Fibroblast of skin of right biceps (primary cell): Measurements from ENCODE around the gene TNFRSF12A.

ENCODE experiments used
- DNase-seq: peaks from one replicate; pipeline ENCODE4 v3.0.0-alpha.2; 2013

Gene TNFRSF12A

GRCh38 chr16:3020247-3020603 is at the start of gene TNFRSF12A:
Gene TNFRSF12A, plus strand, starts transcription at chr16:3020368. Its CDS starts 30 bp downstream, at chr16:3020398.
- peak; percentile 87 for DNase-seq

DNA sequence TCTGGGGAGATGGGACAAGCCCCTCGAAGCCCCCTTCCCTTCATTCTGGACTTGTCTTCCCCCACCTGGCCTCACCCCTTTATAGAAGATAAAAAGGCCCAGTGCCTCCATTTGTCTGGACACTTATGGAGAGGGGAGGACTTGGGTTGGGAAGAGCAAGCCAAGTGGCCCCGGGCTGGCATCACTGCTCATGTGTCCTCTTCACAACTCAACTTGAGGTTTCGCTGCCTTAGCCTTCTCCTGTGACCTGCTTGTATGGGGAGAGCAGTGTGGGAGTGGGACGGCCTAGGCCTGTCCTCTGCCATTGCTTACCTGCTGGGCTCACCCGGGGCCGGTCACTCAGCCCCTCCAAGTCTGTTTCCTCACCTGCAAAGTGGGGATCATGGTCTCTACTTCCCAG is 49.6 kb upstream of the TNFRSF12A start:
- no peak for DNase-seq

- DNase-seq: no peak
Measured at GRCh38 chr16:2971134-2971984, 48.8 kb upstream of the TNFRSF12A start.

GRCh38 chr16:2971985-2972784 is 48.0 kb upstream of the TNFRSF12A start:
- no peak for DNase-seq

- no peak for DNase-seq
Measured at GRCh38 chr16:2973093-2973492, 47.1 kb upstream of the TNFRSF12A start.

DNA sequence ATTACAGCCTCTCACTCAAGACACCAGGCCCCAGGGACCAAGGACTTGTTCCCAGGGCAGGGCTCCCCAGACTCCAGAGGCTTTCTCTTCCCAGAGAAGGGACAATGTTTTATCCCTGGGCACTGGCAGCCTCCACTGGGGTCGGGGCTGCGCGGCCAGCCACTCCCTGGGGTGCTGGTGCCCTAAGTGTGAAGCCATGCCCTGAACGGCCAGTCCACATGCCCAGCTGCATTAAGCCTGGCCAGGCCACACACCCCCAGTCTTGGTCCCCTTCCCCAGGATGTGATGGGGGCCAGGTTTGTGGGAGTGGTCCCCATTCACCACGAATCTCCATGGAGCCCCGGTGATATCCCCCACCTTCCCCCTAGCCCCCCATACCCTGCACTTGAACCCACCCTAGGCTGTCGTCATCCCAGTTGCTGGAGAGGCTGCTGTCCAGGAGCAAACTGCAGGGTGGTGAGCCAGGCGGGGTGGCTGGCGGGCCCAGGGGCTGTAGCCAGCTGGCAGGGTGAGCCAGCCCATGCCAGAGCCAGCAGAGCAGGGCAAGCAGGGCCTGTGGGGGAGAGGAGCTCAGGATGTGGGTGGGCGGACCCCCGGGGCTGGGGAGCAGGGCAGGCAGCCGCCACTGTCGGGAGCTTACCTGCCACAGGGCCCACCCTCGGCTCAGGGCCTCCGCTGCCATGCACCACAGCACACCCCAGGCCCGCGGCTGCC is 46.4 kb upstream of the TNFRSF12A start:
- DNase-seq: no peak

DNA sequence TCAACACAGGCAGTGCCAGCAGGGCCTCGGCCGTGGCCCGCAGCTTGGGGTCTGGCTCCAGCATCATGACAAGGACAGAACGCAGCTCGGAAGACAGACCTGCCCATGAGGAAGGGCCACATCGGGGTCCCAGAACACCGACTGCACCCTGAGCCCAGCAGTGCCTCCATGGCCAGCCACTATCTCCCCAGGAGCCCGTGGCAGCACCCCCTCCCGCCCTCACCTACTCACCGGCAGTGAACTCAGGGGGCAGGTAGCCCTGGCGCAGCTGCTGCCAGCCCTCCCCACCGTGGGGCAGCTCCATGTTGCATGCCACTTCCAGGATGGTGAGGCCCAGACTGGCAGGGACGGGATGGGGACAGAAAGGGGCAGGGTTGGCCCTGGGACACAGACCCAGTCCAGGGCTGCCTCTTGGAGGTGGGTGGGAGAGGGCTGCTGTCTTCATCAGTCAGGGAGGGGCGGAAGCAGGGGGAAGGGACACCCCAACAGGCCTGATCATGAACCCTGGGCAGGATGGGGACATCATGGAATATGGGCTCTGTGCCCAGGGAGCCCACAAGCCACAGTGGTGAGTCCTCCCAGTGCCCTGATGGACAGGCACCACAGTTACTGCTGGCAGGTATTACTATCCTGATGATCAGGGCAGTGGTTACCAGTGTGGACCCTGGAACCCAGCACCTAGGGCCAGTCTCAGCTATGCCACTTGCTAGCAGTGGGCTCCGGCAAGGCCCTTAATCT is 45.7 kb upstream of the TNFRSF12A start:
- DNase-seq: no peak

DNA sequence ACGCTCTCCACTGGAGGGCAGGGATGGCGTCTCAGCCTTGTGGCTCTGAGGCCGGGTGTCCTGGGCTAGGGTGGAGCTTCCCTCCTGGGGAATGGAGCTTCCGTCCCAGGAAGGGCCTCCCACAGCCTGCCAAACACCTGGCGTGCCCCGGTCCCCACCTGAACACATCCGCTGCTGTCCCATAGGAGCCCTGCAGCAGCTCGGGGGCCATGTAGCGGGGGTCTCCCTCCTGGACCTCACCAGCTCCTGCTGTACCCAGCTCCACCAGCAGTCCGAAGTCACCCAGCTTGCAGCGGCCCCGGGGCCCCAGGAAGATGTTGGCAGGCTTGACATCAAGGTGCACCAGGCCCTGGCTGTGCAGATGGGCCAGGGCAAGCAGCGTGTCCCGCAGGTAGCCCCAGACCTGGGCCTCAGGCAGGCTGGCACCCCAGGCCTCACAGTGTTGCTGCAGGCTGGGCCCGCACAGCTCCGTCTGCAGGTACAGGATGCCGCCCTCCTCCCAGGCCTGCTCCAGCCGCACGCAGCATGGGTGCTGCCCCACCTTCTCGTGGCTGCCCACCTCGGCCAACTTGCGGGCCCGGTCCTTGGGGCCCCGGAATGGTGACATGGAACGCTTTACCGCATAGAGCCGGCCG is 44.9 kb upstream of the TNFRSF12A start:
- DNase-seq: no peak

- no peak for DNase-seq
Measured at GRCh38 chr16:2976201-2976600, 44.0 kb upstream of the TNFRSF12A start.

GRCh38 chr16:2976673-2977072 is 43.5 kb upstream of the TNFRSF12A start:
- no peak for DNase-seq

GRCh38 chr16:2977440-2977839 is 42.7 kb upstream of the TNFRSF12A start:
- DNase-seq: no peak

- DNase-seq: no peak
Measured at GRCh38 chr16:2979669-2980226, 40.4 kb upstream of the TNFRSF12A start.

- peak; percentile 85 for DNase-seq
Measured at GRCh38 chr16:2980227-2981176, 39.7 kb upstream of the TNFRSF12A start, which contains the start of gene PKMYT1. Gene PKMYT1, minus strand, starts transcription at chr16:2980446. Its CDS starts 789 bp downstream, at chr16:2979657.

- no peak for DNase-seq
Measured at GRCh38 chr16:2981177-2981898, 38.8 kb upstream of the TNFRSF12A start.

DNA sequence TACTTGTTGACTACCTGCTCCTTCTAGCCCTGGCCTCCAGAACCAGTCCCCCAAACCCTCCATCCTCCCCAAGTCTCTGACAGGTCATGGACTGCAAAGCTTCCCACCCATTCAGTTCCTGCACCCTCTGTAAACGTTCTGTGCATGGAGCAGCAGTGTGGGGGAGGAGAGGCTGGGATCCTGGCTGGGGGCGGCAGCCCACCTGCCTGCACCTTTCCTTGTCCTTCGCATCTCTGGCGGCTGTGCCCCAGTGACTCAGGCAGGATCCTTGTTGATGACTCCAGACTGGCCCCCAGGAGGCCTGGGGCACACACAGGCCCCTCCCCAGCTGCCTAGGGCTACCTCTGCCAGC is 38.3 kb upstream of the TNFRSF12A start:
- DNase-seq: no peak

DNA sequence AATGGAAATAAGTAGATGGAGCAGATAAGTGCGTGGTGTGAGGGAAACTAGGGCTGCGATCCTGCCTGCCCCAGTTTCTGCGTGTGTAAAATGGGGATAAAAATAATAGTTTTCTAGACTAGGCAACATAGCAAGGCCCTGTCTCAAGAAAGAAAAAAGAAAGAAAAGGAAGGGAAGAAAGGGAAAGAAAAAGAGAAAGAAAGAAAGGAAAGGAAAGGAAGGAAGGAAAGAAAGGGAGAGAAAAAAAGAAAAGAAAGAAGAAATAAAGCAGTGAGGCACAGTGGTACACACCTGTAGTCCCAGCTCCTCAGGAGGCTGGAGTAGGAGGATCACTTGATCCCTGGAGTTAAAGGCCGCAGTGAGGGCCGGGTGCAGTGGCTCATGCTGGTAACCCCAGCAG is 37.8 kb upstream of the TNFRSF12A start:
- DNase-seq: no peak

DNA sequence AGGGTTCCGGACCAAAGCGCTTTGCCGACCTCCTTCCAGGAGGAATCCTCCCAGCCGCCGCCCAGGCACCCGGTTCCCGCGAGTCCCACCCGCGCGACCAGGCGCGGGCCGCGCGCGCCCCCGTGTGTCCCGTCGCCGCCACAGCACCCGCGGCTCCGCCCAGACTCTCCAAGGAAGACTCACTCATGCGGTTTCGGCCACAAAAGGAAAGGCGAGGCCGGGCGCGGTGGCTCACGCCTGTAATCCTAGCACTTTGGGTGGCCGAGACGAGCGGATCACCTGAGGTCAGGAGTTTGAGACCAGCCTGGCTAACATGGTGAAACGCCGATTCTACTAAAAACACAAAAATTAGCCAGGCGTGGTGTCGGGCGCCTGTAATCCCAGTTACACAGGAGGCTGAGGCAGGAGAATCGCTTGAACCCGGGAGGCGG is 36.4 kb upstream of the TNFRSF12A start:
- peak; percentile 81 for DNase-seq

DNA sequence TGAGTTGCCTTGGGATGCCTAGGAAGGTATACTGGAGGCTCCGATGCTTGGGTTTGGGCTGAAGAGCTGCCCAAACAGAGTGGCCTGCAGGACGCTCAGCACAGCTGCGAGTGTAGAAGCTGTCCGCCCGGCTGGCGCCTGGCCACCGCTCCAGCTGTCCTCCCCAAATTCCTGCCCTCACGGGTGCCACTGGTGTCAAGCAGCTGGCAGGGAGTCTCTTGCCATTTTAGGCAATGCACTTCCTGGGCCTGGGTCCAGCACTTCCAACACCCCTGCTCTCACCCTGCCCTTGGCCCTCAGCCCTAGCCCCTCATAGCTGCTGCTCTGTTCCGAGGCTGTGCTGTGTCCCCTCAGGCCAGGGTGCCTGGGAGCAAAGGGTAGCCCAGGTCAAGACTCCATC is 34.7 kb upstream of the TNFRSF12A start:
- DNase-seq: no peak

GRCh38 chr16:2985893-2986355 is 34.2 kb upstream of the TNFRSF12A start:
- no peak for DNase-seq
